DOHH2 (cell line): ENCODE data around the gene GJD2.

Source experiments
- EZH2phosphoT487 ChIP-seq: fragments of 200-600 bp; sonication (generic); IDR thresholded peaks from 2 replicates; pipeline ENCODE4 v1.6.1; 2017; ENCODE audit warnings: borderline replicate concordance, mild to moderate bottlenecking, antibody characterized with exemption, low read length, moderate library complexity, mixed read lengths
- TF ChIP-seq, protein P1 (sequence below): fragments of 200-600 bp; sonication (generic); IDR thresholded peaks from one replicate; pipeline ENCODE4 v1.5.1; 2014; ENCODE audit warnings: antibody characterized with exemption, mild to moderate bottlenecking, low read depth, low read length; ENCODE audit not compliant: poor library complexity, severe bottlenecking

DNA sequence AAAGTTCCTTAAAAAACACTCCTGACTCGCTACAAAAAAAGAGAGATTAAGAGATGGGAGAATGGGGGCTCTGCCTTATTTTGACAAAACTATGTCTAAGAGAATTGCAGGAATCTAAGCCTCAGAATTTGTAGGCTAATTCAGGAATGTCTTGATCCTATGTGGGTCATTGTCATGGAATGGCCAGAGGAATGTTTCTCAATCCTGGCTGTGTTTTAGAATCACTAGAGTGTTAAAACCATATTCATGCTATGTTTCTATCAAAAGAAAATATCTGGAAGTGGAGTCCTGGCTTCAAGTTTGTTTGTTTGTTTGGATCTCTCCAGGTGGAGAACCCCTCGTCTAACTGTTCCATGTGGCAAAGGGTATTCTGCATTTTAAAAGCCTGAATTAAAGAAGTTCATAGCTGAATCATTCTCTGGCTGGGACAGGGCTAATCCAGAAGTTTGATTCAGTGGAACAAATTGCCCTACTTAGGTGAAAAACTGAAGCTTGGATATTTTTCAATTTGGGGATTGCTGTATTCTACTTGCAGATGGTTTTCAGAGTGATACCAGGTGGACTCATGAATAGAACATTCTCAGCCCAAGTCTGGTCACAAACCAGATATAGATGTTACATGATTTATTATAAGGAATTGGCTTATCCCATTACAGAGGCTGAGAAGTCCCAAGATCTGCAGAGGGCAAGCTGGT lies 28.2 kb downstream of the GJD2 start:
- TF ChIP-seq, protein P1, sequence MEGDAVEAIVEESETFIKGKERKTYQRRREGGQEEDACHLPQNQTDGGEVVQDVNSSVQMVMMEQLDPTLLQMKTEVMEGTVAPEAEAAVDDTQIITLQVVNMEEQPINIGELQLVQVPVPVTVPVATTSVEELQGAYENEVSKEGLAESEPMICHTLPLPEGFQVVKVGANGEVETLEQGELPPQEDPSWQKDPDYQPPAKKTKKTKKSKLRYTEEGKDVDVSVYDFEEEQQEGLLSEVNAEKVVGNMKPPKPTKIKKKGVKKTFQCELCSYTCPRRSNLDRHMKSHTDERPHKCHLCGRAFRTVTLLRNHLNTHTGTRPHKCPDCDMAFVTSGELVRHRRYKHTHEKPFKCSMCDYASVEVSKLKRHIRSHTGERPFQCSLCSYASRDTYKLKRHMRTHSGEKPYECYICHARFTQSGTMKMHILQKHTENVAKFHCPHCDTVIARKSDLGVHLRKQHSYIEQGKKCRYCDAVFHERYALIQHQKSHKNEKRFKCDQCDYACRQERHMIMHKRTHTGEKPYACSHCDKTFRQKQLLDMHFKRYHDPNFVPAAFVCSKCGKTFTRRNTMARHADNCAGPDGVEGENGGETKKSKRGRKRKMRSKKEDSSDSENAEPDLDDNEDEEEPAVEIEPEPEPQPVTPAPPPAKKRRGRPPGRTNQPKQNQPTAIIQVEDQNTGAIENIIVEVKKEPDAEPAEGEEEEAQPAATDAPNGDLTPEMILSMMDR, result no peak
- TF ChIP-seq EZH2phosphoT487, result no peak
